PC-9 (cell line): ENCODE measurements around the gene TRDN. TPM values are rescaled to one million over a fixed set of nuclear protein-coding genes. Genes with fewer than 3 reads are reported as not detected.

Source experiments
- BruUV-seq: library from RNA; stranded (reverse); fragments of 400-500 nt; replicated peaks from 2 replicates; lab custom pipeline; 2021; lab: Mats Ljungman, UMichigan
- CTCF ChIA-PET: fragments of 300-600 bp; sonication (Branson Sonifier 250); formaldehyde crosslinking; loops from one replicate; lab custom pipeline; 2022; ENCODE audit warnings: antibody characterized with exemption; lab: Charles Lee
- POLR2A ChIA-PET: fragments of 300-600 bp; sonication (Branson Sonifier 250); formaldehyde crosslinking; loops from one replicate; lab custom pipeline; 2022; ENCODE audit warnings: antibody characterized with exemption; ENCODE audit not compliant: unreplicated experiment; lab: Charles Lee
- DNase-seq, 2 experiments: peaks; one replicate each; pipeline versions ENCODE4 v3.0.0 to v3.0.0-alpha.2; 2015 to 2022; ENCODE audit warnings: mixed read lengths in 1 of 2
- H2AFZ ChIP-seq: fragments of 200-600 bp; sonication (generic); 2 replicates; pipeline ENCODE4 v1.8.1; 2017; ENCODE audit warnings: antibody characterized with exemption
- H3F3A ChIP-seq: fragments of 200-600 bp; sonication (generic); 2 replicates; pipeline ENCODE4 v1.8.1; 2017; ENCODE audit warnings: antibody characterized with exemption, mild to moderate bottlenecking, low read depth; ENCODE audit not compliant: insufficient read depth
- H3K27ac ChIP-seq: fragments of 200-600 bp; sonication (generic); 2 replicates; pipeline ENCODE4 v1.6.1; 2016; ENCODE audit warnings: mixed run types
- H3K27me3 ChIP-seq: fragments of 200-600 bp; sonication (generic); 2 replicates; pipeline ENCODE4 v1.6.1; 2016; ENCODE audit warnings: low read depth, mixed run types; ENCODE audit not compliant: insufficient read depth
- H3K36me3 ChIP-seq: fragments of 200-600 bp; sonication (generic); 2 replicates; pipeline ENCODE4 v1.6.1; 2016; ENCODE audit warnings: low read depth, mixed run types
- H3K4me1 ChIP-seq: fragments of 200-600 bp; sonication (generic); replicated peaks from 2 replicates; pipeline ENCODE4 v1.6.1; 2016; ENCODE audit warnings: mixed run types; ENCODE audit not compliant: insufficient read depth
- H3K4me2 ChIP-seq: fragments of 200-600 bp; sonication (generic); 2 replicates; pipeline ENCODE4 v1.6.1; 2017; ENCODE audit warnings: mixed run types
- H3K4me3 ChIP-seq: fragments of 200-600 bp; sonication (generic); 2 replicates; pipeline ENCODE4 v1.6.1; 2016; ENCODE audit warnings: mixed run types
- H3K79me2 ChIP-seq: fragments of 200-600 bp; sonication (generic); 2 replicates; pipeline ENCODE4 v1.6.1; 2017; ENCODE audit warnings: low read depth, mixed run types
- H3K9me2 ChIP-seq: fragments of 200-600 bp; sonication (generic); 2 replicates; pipeline ENCODE4 v1.8.1; 2017; ENCODE audit warnings: mild to moderate bottlenecking; ENCODE audit not compliant: insufficient read depth
- H3K9me3 ChIP-seq: fragments of 200-600 bp; sonication (generic); 2 replicates; pipeline ENCODE4 v1.8.1; 2016; ENCODE audit warnings: low read depth; ENCODE audit not compliant: insufficient read depth
- H4K20me1 ChIP-seq: fragments of 200-600 bp; sonication (generic); 2 replicates; pipeline ENCODE4 v1.8.1; 2017; ENCODE audit not compliant: insufficient read depth
- CTCF ChIP-seq: fragments of 200-600 bp; sonication (generic); conservative IDR thresholded peaks from 2 replicates; pipeline ENCODE4 v1.6.1; 2017; ENCODE audit warnings: mixed run types, antibody characterized with exemption, mild to moderate bottlenecking, moderate library complexity
- EZH2 ChIP-seq: fragments of 200-600 bp; sonication (generic); IDR thresholded peaks from 2 replicates; pipeline ENCODE4 v1.8.0; 2017; ENCODE audit warnings: antibody characterized with exemption, low read depth
- intact Hi-C: fragments of 100-400 bp; cut with micrococcal nuclease; formaldehyde crosslinking; loops from one replicate; pipeline ENCODE4 v1.10.0; 2022; ENCODE audit not compliant: unreplicated experiment
- total RNA-seq: library from RNA; stranded (reverse); gene quantifications from 2 replicates; pipeline ENCODE4 v1.2.3, GENCODE V29; 2021

Gene TRDN
- total RNA-seq, 1 experiment from 2014 or later: not detected

GRCh38 chr6:123415844-123416468 lies 220.8 kb downstream of the TRDN start:
- H3K27ac ChIP-seq: no peak overlapping the region
- intact Hi-C loops: loop anchor here (1.0 to 10.0 kb wide), 2 partner anchors 299 to 389 kb away; partner anchors contain the start of gene NKAIN2
- no TSS peak for BruUV-seq
- no peaks in the 10 kb centered on the region for H3K9me3 ChIP-seq
- no peaks in the 10 kb centered on the region for H3F3A ChIP-seq
- ChIA-PET POLR2A (no interaction called here), CTCF (interaction anchor here (2.2 kb wide), 1 partner anchor 299 kb away, joined by 9 read pairs; no protein-coding TSS in a partner anchor)
- no peaks in the 10 kb centered on the region for H3K79me2 ChIP-seq
- H3K4me3 ChIP-seq: no peak overlapping the region
- peak; percentile 92 for TF ChIP-seq CTCF
- no peak for TF ChIP-seq EZH2
- no peaks in the 10 kb centered on the region for H3K9me2 ChIP-seq
- no peaks in the 10 kb centered on the region for H3K36me3 ChIP-seq
- no peaks in the 10 kb centered on the region for H4K20me1 ChIP-seq
- H3K4me1 ChIP-seq: no peaks in the 10 kb centered on the region
- no peaks in the 10 kb centered on the region for H3K27me3 ChIP-seq
- no peak overlapping the region for H2AFZ ChIP-seq
- H3K4me2 ChIP-seq: no peak overlapping the region
- DNase-seq: peak; percentile 44 to 61

- no peak overlapping the region for H3K27ac ChIP-seq
- H3K4me1 ChIP-seq: no peaks in the 10 kb centered on the region
- no peak overlapping the region for H2AFZ ChIP-seq
- H4K20me1 ChIP-seq: no peaks in the 10 kb centered on the region
- H3K79me2 ChIP-seq: no peaks in the 10 kb centered on the region
- peak in 1 of 2 experiments; percentile 29 for DNase-seq
- H3K9me3 ChIP-seq: no peaks in the 10 kb centered on the region
- H3K9me2 ChIP-seq: no peaks in the 10 kb centered on the region; the same call in 1 of the 2 replicates
- no peaks in the 10 kb centered on the region for H3K36me3 ChIP-seq
- intact Hi-C loops: no loop called here
- no TSS peak for BruUV-seq
- H3F3A ChIP-seq: no peaks in the 10 kb centered on the region
- no peak overlapping the region for H3K4me2 ChIP-seq
- no peak overlapping the region for H3K4me3 ChIP-seq
- TF ChIP-seq CTCF (no peak), EZH2 (no peak)
- CTCF ChIA-PET: no interaction called here
- POLR2A ChIA-PET: no interaction called here
- H3K27me3 ChIP-seq: no peaks in the 10 kb centered on the region
These were observed 231.8 kb downstream of the TRDN start for GRCh38 chr6:123404975-123405374.

GRCh38 chr6:123402052-123402451 lies 234.7 kb downstream of the TRDN start:
- H3K36me3 ChIP-seq: no peaks in the 10 kb centered on the region
- no peaks in the 10 kb centered on the region for H3K9me3 ChIP-seq
- no TSS peak for BruUV-seq
- CTCF ChIA-PET: no interaction called here
- no peak for TF ChIP-seq EZH2
- no peak for TF ChIP-seq CTCF
- no peak overlapping the region for H3K27ac ChIP-seq
- POLR2A ChIA-PET: no interaction called here
- peak overlapping the region; percentile 17 for H2AFZ ChIP-seq
- no peaks in the 10 kb centered on the region for H4K20me1 ChIP-seq
- no peaks in the 10 kb centered on the region; the same call in 1 of the 2 replicates for H3K9me2 ChIP-seq
- H3K79me2 ChIP-seq: no peaks in the 10 kb centered on the region
- intact Hi-C loops: no loop called here
- H3F3A ChIP-seq: no peaks in the 10 kb centered on the region
- DNase-seq: no peak
- no peaks in the 10 kb centered on the region for H3K27me3 ChIP-seq
- no peak overlapping the region for H3K4me2 ChIP-seq
- no peaks in the 10 kb centered on the region for H3K4me1 ChIP-seq
- H3K4me3 ChIP-seq: no peak overlapping the region
